Breast epithelium (tissue), 3 donors: ENCODE data around the gene GLCCI1.

Experiments used
- POLR2A ChIP-seq: fragments of 450-650 bp; IDR thresholded peaks from one replicate; pipeline ENCODE4 v1.6.1; 2016; ENCODE audit warnings: antibody characterized with exemption, mild to moderate bottlenecking, moderate library complexity
- POLR2AphosphoS5 ChIP-seq, 3 donors: sonication (generic); formaldehyde crosslinking; IDR thresholded peaks; one replicate each; pipeline ENCODE4 v1.6.1; 2017; ENCODE audit warnings: antibody characterized with exemption in 3 of 3
- TF ChIP-seq, protein P1 (sequence below), 3 donors: fragments of 450-650 bp; IDR thresholded peaks; one replicate each; pipeline ENCODE4 v1.5.1; 2016 to 2017; ENCODE audit warnings: antibody characterized with exemption in 3 of 3, mild to moderate bottlenecking in 3 of 3, moderate library complexity in 3 of 3

DNA sequence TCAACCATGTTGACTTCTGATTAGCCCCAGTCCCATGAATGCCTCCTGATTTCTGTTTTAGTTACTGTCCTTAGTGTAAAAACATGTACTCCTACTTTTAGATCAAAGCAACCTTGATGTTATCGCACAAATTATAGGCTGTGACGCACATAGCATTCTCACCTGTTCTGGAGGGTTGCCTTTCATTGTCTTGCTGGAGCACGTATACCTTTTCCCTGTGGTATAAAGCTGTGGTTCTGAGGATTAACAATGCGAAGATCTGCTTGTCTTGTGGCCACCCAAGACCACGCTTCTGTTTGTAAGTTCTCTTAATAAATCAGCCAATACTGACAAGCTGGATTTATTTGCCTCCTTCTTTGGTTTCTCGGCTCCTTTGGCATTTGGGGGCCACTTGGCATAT is 30.1 kb upstream of the GLCCI1 start:
- TF ChIP-seq, protein P1, sequence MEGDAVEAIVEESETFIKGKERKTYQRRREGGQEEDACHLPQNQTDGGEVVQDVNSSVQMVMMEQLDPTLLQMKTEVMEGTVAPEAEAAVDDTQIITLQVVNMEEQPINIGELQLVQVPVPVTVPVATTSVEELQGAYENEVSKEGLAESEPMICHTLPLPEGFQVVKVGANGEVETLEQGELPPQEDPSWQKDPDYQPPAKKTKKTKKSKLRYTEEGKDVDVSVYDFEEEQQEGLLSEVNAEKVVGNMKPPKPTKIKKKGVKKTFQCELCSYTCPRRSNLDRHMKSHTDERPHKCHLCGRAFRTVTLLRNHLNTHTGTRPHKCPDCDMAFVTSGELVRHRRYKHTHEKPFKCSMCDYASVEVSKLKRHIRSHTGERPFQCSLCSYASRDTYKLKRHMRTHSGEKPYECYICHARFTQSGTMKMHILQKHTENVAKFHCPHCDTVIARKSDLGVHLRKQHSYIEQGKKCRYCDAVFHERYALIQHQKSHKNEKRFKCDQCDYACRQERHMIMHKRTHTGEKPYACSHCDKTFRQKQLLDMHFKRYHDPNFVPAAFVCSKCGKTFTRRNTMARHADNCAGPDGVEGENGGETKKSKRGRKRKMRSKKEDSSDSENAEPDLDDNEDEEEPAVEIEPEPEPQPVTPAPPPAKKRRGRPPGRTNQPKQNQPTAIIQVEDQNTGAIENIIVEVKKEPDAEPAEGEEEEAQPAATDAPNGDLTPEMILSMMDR (IDR thresholded peaks at IDR 0.05): no peak
- TF ChIP-seq POLR2A (no peak), POLR2AphosphoS5 (IDR thresholded peaks at IDR 0.05) (no peak)
